Measurements from ENCODE around the gene CT47C1.

CT47C1 gene

GRCh38 chrX:119075270-119076025 lies 2.7 kb downstream of the CT47C1 start:
- Histone ChIP-seq H3K9me3 (ENCODE audit: control insufficient read depth, low read length) (peaks cover 13% of the 10 kb centered on the region), H3K4me3 (ENCODE audit: low read length) (no peak overlapping the region), H3K27me3 (replicated peaks; ENCODE audit: control insufficient read depth, insufficient read depth, low read length) (peaks cover 39% of the 10 kb centered on the region), H3K36me3 (ENCODE audit: control insufficient read depth, insufficient read depth, low read length, severe bottlenecking) (no peaks in the 10 kb centered on the region), H3K9ac (ENCODE audit: low read length) (no peak overlapping the region), H3K4me1 (ENCODE audit: control insufficient read depth, insufficient read depth, low read length) (no peaks in the 10 kb centered on the region)
- no peak for DNase-seq (ENCODE audit: low read depth)

DNA sequence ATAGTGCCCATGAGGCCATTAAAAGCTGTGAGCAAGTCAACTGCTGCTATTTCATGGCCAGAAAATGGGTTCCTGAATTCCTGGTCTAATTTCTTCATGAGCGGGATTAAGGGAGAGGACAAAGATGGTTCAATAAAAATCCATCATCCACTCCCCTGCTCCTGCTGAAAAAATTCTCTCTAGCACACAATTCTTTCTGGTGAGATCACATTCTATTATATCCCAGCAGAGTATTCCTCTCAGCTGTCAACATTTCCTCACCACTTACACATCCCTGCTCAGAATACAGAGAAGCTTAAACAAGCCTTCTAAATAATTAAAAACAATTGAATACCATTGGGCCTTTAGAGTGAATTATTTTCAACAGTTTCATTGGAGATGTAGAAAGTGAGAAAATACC lies 9.5 kb downstream of the CT47C1 start:
- Histone ChIP-seq H3K36me3 (ENCODE audit: control insufficient read depth, insufficient read depth, low read length, severe bottlenecking) (no peaks in the 10 kb centered on the region), H3K27me3 (replicated peaks; ENCODE audit: control insufficient read depth, insufficient read depth, low read length) (peaks cover 42% of the 10 kb centered on the region), H3K4me1 (ENCODE audit: control insufficient read depth, insufficient read depth, low read length) (no peaks in the 10 kb centered on the region), H3K4me3 (ENCODE audit: low read length) (no peak overlapping the region), H3K9ac (ENCODE audit: low read length) (no peak overlapping the region), H3K9me3 (ENCODE audit: control insufficient read depth, low read length) (peaks cover 13% of the 10 kb centered on the region)
- no peak for DNase-seq (ENCODE audit: low read depth)

DNA sequence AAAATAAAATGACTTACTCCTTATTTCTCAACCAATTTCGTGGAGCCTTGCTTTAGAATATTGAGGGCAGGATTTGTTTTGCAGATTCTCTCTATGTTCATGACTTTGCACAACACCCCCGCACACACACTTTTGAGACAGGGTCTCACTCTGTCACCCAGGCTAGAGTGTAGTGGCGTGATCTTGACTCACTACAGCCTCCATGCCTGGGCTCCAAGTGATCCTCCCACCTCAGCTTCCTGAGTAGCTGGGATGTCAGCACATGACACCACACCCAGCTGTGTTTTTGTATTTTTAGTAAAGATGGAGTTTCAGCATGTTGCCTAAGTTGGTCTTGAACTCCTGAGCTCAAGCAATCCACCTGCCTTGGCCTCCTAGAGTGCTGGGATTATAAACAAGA lies 12.0 kb downstream of the CT47C1 start:
- DNase-seq (ENCODE audit: low read depth) = no peak

DNA sequence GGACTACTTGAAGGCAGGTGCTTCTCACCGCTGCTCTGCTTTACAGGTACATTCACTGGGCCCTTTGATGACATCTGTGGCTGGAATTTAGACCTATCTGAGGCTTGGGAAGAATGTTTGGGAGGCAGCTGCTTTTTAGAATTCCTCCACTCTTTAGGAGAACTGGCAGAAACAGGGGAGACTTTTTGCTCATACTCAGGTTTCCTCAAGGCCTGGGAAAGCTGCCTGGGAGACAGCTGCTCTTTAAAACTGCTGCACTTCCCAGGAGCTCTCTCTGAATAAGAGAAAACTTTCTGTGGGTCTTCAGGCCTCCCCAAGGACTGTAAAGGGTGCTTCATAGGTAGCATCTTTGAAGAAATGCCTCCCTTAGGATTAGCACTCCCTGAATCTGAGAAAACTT lies 14.3 kb downstream of the CT47C1 start:
- H3K27me3 ChIP-seq (replicated peaks; ENCODE audit: control insufficient read depth, insufficient read depth, low read length) = peaks cover 54% of the 10 kb centered on the region
- no peak overlapping the region for H3K9ac ChIP-seq (ENCODE audit: low read length)
- H3K4me3 ChIP-seq (ENCODE audit: low read length) = no peak overlapping the region
- no peaks in the 10 kb centered on the region for H3K36me3 ChIP-seq (ENCODE audit: control insufficient read depth, insufficient read depth, low read length, severe bottlenecking)
- no peak for DNase-seq (ENCODE audit: low read depth)
- H3K4me1 ChIP-seq (ENCODE audit: control insufficient read depth, insufficient read depth, low read length) = no peaks in the 10 kb centered on the region
- H3K9me3 ChIP-seq (ENCODE audit: control insufficient read depth, low read length) = no peaks in the 10 kb centered on the region

More for the DNA sequence above, 12.0 kb downstream of the CT47C1 start:
- H3K4me1 ChIP-seq (ENCODE audit: control insufficient read depth, insufficient read depth, low read length) = no peaks in the 10 kb centered on the region
- no peaks in the 10 kb centered on the region for H3K9me3 ChIP-seq (ENCODE audit: control insufficient read depth, low read length)
- H3K27me3 ChIP-seq (replicated peaks; ENCODE audit: control insufficient read depth, insufficient read depth, low read length) = peaks cover 53% of the 10 kb centered on the region
- H3K36me3 ChIP-seq (ENCODE audit: control insufficient read depth, insufficient read depth, low read length, severe bottlenecking) = no peaks in the 10 kb centered on the region
- H3K9ac ChIP-seq (ENCODE audit: low read length) = no peak overlapping the region
- no peak overlapping the region for H3K4me3 ChIP-seq (ENCODE audit: low read length)

GRCh38 chrX:119089619-119090018 lies 16.8 kb downstream of the CT47C1 start:
- no peak for DNase-seq (ENCODE audit: low read depth)
- no peak overlapping the region for H3K4me3 ChIP-seq (ENCODE audit: low read length)

GRCh38 chrX:119090627-119091026 lies 17.8 kb downstream of the CT47C1 start:
- peaks cover 61% of the 10 kb centered on the region for H3K27me3 ChIP-seq (replicated peaks; ENCODE audit: control insufficient read depth, insufficient read depth, low read length)
- no peak overlapping the region for H3K4me3 ChIP-seq (ENCODE audit: low read length)
- H3K9me3 ChIP-seq (ENCODE audit: control insufficient read depth, low read length) = no peaks in the 10 kb centered on the region
- no peak overlapping the region for H3K9ac ChIP-seq (ENCODE audit: low read length)
- no peaks in the 10 kb centered on the region for H3K36me3 ChIP-seq (ENCODE audit: control insufficient read depth, insufficient read depth, low read length, severe bottlenecking)
- no peak for DNase-seq (ENCODE audit: low read depth)
- H3K4me1 ChIP-seq (ENCODE audit: control insufficient read depth, insufficient read depth, low read length) = peaks cover under 1% of the 10 kb centered on the region

More at GRCh38 chrX:119089619-119090018, 16.8 kb downstream of the CT47C1 start:
- H3K9me3 ChIP-seq (ENCODE audit: control insufficient read depth, low read length) = no peaks in the 10 kb centered on the region
- H3K27me3 ChIP-seq (replicated peaks; ENCODE audit: control insufficient read depth, insufficient read depth, low read length) = peaks cover 55% of the 10 kb centered on the region
- no peaks in the 10 kb centered on the region for H3K4me1 ChIP-seq (ENCODE audit: control insufficient read depth, insufficient read depth, low read length)
- no peak overlapping the region for H3K9ac ChIP-seq (ENCODE audit: low read length)
- H3K36me3 ChIP-seq (ENCODE audit: control insufficient read depth, insufficient read depth, low read length, severe bottlenecking) = no peaks in the 10 kb centered on the region

- peak; percentile 0 for DNase-seq (ENCODE audit: low read depth)
These were observed 21.4 kb downstream of the CT47C1 start for GRCh38 chrX:119093991-119094735.

GRCh38 chrX:119094819-119095218 lies 22.0 kb downstream of the CT47C1 start:
- Histone ChIP-seq H3K9me3 (ENCODE audit: control insufficient read depth, low read length) (no peaks in the 10 kb centered on the region), H3K4me3 (ENCODE audit: low read length) (no peak overlapping the region), H3K27me3 (replicated peaks; ENCODE audit: control insufficient read depth, insufficient read depth, low read length) (peaks cover 32% of the 10 kb centered on the region), H3K36me3 (ENCODE audit: control insufficient read depth, insufficient read depth, low read length, severe bottlenecking) (no peaks in the 10 kb centered on the region), H3K4me1 (ENCODE audit: control insufficient read depth, insufficient read depth, low read length) (peaks cover 9% of the 10 kb centered on the region), H3K9ac (ENCODE audit: low read length) (no peak overlapping the region)
- no peak for DNase-seq (ENCODE audit: low read depth)

More at GRCh38 chrX:119093991-119094735, 21.4 kb downstream of the CT47C1 start:
- H3K36me3 ChIP-seq (ENCODE audit: control insufficient read depth, insufficient read depth, low read length, severe bottlenecking) = no peaks in the 10 kb centered on the region
- H3K27me3 ChIP-seq (replicated peaks; ENCODE audit: control insufficient read depth, insufficient read depth, low read length) = peaks cover 33% of the 10 kb centered on the region
- H3K4me3 ChIP-seq (ENCODE audit: low read length) = no peak overlapping the region
- H3K9ac ChIP-seq (ENCODE audit: low read length) = no peak overlapping the region
- no peaks in the 10 kb centered on the region for H3K9me3 ChIP-seq (ENCODE audit: control insufficient read depth, low read length)
- H3K4me1 ChIP-seq (ENCODE audit: control insufficient read depth, insufficient read depth, low read length) = peaks cover 9% of the 10 kb centered on the region

DNA sequence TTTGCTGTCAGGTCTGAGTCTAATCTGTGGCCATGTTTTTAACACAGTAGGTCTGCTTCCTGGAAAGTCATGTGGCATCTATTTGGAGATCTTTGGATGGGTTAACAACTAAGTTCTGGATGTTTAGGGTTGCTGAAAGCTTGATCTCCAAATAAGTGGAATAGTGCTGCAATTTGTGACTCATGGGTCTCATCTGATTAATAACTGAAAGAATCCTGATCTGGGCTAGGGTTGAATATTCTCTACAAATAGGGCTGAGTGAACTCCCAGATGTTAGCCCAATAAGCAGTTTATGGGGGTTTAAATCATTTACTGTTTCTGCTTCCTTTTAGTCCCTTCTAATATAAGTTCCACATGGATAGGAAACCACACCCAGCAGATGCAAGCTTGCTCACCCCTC lies 23.1 kb downstream of the CT47C1 start:
- DNase-seq (ENCODE audit: low read depth) = no peak
- H3K4me3 ChIP-seq (ENCODE audit: low read length) = no peak overlapping the region
- H3K27me3 ChIP-seq (replicated peaks; ENCODE audit: control insufficient read depth, insufficient read depth, low read length) = peaks cover 31% of the 10 kb centered on the region
- H3K9me3 ChIP-seq (ENCODE audit: control insufficient read depth, low read length) = no peaks in the 10 kb centered on the region
- no peaks in the 10 kb centered on the region for H3K36me3 ChIP-seq (ENCODE audit: control insufficient read depth, insufficient read depth, low read length, severe bottlenecking)
- H3K9ac ChIP-seq (ENCODE audit: low read length) = no peak overlapping the region
- peaks cover 9% of the 10 kb centered on the region for H3K4me1 ChIP-seq (ENCODE audit: control insufficient read depth, insufficient read depth, low read length)

DNA sequence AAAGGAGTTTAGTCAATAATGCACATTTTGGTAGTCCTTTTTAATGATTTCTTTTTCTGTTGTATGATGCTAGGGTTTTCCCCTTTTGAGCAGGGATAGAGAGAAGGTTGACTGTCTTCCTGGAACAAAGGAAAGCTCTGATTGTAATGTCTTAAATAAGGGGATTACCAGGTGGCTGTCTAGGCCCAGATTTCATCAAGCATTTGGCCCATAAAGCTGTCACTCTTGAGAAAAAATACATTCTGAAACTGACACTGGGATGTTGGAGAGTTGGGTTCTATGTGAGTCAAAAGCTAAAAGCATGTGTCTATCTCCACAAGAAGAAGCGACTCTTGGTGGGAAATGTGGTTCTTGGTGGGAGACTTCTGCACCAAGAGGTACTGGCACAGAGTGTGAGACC lies 28.4 kb downstream of the CT47C1 start:
- DNase-seq (ENCODE audit: low read depth) = no peak

GRCh38 chrX:119105826-119106225 lies 33.0 kb downstream of the CT47C1 start:
- Histone ChIP-seq H3K9ac (ENCODE audit: low read length) (no peak overlapping the region), H3K9me3 (ENCODE audit: control insufficient read depth, low read length) (no peaks in the 10 kb centered on the region), H3K36me3 (ENCODE audit: control insufficient read depth, insufficient read depth, low read length, severe bottlenecking) (no peaks in the 10 kb centered on the region), H3K4me1 (ENCODE audit: control insufficient read depth, insufficient read depth, low read length) (no peaks in the 10 kb centered on the region), H3K27me3 (replicated peaks; ENCODE audit: control insufficient read depth, insufficient read depth, low read length) (peaks cover 18% of the 10 kb centered on the region), H3K4me3 (ENCODE audit: low read length) (no peak overlapping the region)
- peak; percentile 38 for DNase-seq (ENCODE audit: low read depth)

More for the DNA sequence above, 28.4 kb downstream of the CT47C1 start:
- no peaks in the 10 kb centered on the region for H3K9me3 ChIP-seq (ENCODE audit: control insufficient read depth, low read length)
- no peak overlapping the region for H3K9ac ChIP-seq (ENCODE audit: low read length)
- H3K4me3 ChIP-seq (ENCODE audit: low read length) = no peak overlapping the region
- H3K36me3 ChIP-seq (ENCODE audit: control insufficient read depth, insufficient read depth, low read length, severe bottlenecking) = no peaks in the 10 kb centered on the region
- peaks cover 3% of the 10 kb centered on the region for H3K4me1 ChIP-seq (ENCODE audit: control insufficient read depth, insufficient read depth, low read length)
- peaks cover 9% of the 10 kb centered on the region for H3K27me3 ChIP-seq (replicated peaks; ENCODE audit: control insufficient read depth, insufficient read depth, low read length)
